GM12878 (cell line): ENCODE results near the gene TSHZ2. TPM values are rescaled to one million over a fixed set of nuclear protein-coding genes. Genes with fewer than 3 reads are reported as not detected.

Experiments
- ATF3 ChIP-seq: IDR thresholded peaks from 2 replicates; pipeline ENCODE4 v1.6.1; 2011; ENCODE audit warnings: low read depth, mild to moderate bottlenecking, low read length, moderate library complexity, borderline replicate concordance; ENCODE audit errors: extremely low read depth
- CHD4 ChIP-seq: fragments of 200-600 bp; sonication (generic); IDR thresholded peaks from 2 replicates; pipeline ENCODE4 v1.6.1; 2016; ENCODE audit warnings: mild to moderate bottlenecking
- FOXK2 ChIP-seq: fragments of 450-650 bp; IDR thresholded peaks from 2 replicates; pipeline ENCODE4 v1.6.1; 2017; ENCODE audit warnings: mild to moderate bottlenecking, moderate library complexity
- MAX ChIP-seq: IDR thresholded peaks from 2 replicates; pipeline ENCODE4 v1.6.1; 2012; ENCODE audit warnings: low read depth, low read length, improper control_type of control experiment
- MEF2B ChIP-seq: fragments of 450-650 bp; IDR thresholded peaks from 2 replicates; pipeline ENCODE4 v1.6.1; 2018; ENCODE audit warnings: mild to moderate bottlenecking, moderate library complexity; ENCODE audit not compliant: partially characterized antibody, poor library complexity, severe bottlenecking
- NR2C1 ChIP-seq: fragments of 450-650 bp; IDR thresholded peaks from 2 replicates; pipeline ENCODE4 v1.6.1; 2017; ENCODE audit warnings: antibody characterized with exemption, mild to moderate bottlenecking, moderate library complexity
- PKNOX1 ChIP-seq: fragments of 450-650 bp; IDR thresholded peaks from 2 replicates; pipeline ENCODE4 v1.6.1; 2016; ENCODE audit warnings: mild to moderate bottlenecking
- PRDM15 ChIP-seq: fragments of 450-650 bp; formaldehyde crosslinking; IDR thresholded peaks from 2 replicates; pipeline ENCODE4 v1.4.0; 2020; ENCODE audit warnings: mild to moderate bottlenecking, moderate library complexity
- SIN3A ChIP-seq: IDR thresholded peaks from 2 replicates; pipeline ENCODE4 v1.6.1; 2012; ENCODE audit warnings: low read depth, low read length, improper control_type of control experiment
- ZSCAN29 ChIP-seq: fragments of 450-650 bp; IDR thresholded peaks from 2 replicates; pipeline ENCODE4 v1.6.1; 2017; ENCODE audit warnings: mild to moderate bottlenecking, moderate library complexity
- polyA plus RNA-seq, 11 experiments: library from polyadenylated mRNA; depleted of rRNA in 4 of 11; unstranded in 6 of 11; stranded (reverse) in 5 of 11; fragments of >200 nt; fragmentation: Nextera tagmentation in 4 of 11; fragmentation: Illumina TruSeq in 1 of 11; extraction: Ambion mirVana in 4 of 11; extraction: Trizol in 1 of 11; gene quantifications; 1 replicate in 1 of 11; 2 replicates in 10 of 11; pipeline versions ENCODE4 v1.2.1 to v1.2.3, GENCODE V29; 2011 to 2016; ENCODE audit warnings: inconsistent platforms in 2 of 11, missing spikeins in 2 of 11, low read depth in 1 of 11
- total RNA-seq, 4 experiments: library from RNA; depleted of rRNA in 3 of 4; stranded (reverse); fragments of >200 nt in 3 of 4; fragmentation: Illumina TruSeq in 1 of 4; extraction: Trizol in 1 of 4; gene quantifications; 2 replicates each; pipeline versions ENCODE4 v1.2.1 to v1.2.3, GENCODE V29; 2013 to 2021

Gene TSHZ2
- total and polyA plus RNA-seq, 10 of the 15 experiments (the other 5 are each of a cell fraction or from before 2014, with no cell fraction given) = 0.01 to 0.86 (median 0.13) TPM; not detected in 2

- TF ChIP-seq ATF3 (no peak), SIN3A (no peak), MEF2B (no peak), MAX (no peak), FOXK2 (no peak), CHD4 (no peak), PRDM15 (CRISPR knock-in tag) (no peak), NR2C1 (no peak), PKNOX1 (no peak), ZSCAN29 (no peak)
Measured at GRCh38 chr20:53427951-53428350, 455.8 kb downstream of the TSHZ2 start (continued).
